MCF 10A (cell line): ENCODE measurements around the gene RAC3. TPM values are rescaled to one million over a fixed set of nuclear protein-coding genes. Genes with fewer than 3 reads are reported as not detected.
A peak's percentile ranks its signal among the peaks of the same experiment; 100 is the strongest.

Experiments
- BruUV-seq: library from RNA; stranded (reverse); fragments of 400-500 nt; replicated peaks from 2 replicates; lab custom pipeline; 2021; lab: Mats Ljungman, UMichigan
- CTCF ChIA-PET: fragments of 300-600 bp; sonication (Branson Sonifier 250); formaldehyde crosslinking; extraction: SDS; loops from one replicate; lab custom pipeline; 2021; ENCODE audit warnings: antibody characterized with exemption, inconsistent platforms; lab: Yijun Ruan, JAX
- POLR2A ChIA-PET: fragments of 300-600, 350-650 bp; sonication (Branson Sonifier 250); formaldehyde crosslinking; extraction: SDS; loops from one replicate; lab custom pipeline; 2020; ENCODE audit warnings: antibody characterized with exemption, inconsistent platforms; lab: Yijun Ruan, JAX
- DNase-seq: peaks from one replicate; pipeline ENCODE4 v3.0.0-alpha.2; 2018; ENCODE audit not compliant: unreplicated experiment
- H3K27ac Mint-ChIP-seq: one replicate; pipeline ENCODE4 v1.8.0; 2022; ENCODE audit warnings: mild to moderate bottlenecking, low read depth, mixed read lengths; ENCODE audit not compliant: unreplicated experiment
- H3K27me3 Mint-ChIP-seq: one replicate; pipeline ENCODE4 v1.8.0; 2022; ENCODE audit warnings: mixed read lengths; ENCODE audit not compliant: insufficient read depth, unreplicated experiment
- H3K36me3 Mint-ChIP-seq: one replicate; pipeline ENCODE4 v1.8.0; 2022; ENCODE audit warnings: mild to moderate bottlenecking, moderate library complexity, mixed read lengths; ENCODE audit not compliant: insufficient read depth, unreplicated experiment
- H3K4me1 Mint-ChIP-seq: one replicate; pipeline ENCODE4 v1.8.0; 2022; ENCODE audit warnings: mixed read lengths; ENCODE audit not compliant: insufficient read depth, unreplicated experiment
- H3K4me3 Mint-ChIP-seq: one replicate; pipeline ENCODE4 v1.8.0; 2022; ENCODE audit warnings: mild to moderate bottlenecking, moderate library complexity, mixed read lengths; ENCODE audit not compliant: unreplicated experiment
- H3K9me3 Mint-ChIP-seq: one replicate; pipeline ENCODE4 v1.8.0; 2022; ENCODE audit warnings: mixed read lengths; ENCODE audit not compliant: unreplicated experiment
- CTCF ChIP-seq: fragments of 200-600 bp; IDR thresholded peaks from one replicate; pipeline ENCODE4 v1.8.0; 2022; ENCODE audit warnings: antibody characterized with exemption, mild to moderate bottlenecking; ENCODE audit not compliant: unreplicated experiment
- intact Hi-C: fragments of 100-400 bp; cut with micrococcal nuclease; formaldehyde crosslinking; loops from 2 replicates; pipeline ENCODE4 v1.14.1; 2022
- total RNA-seq: library from RNA; stranded (reverse); gene quantifications from 2 replicates; pipeline ENCODE4 v1.2.3, GENCODE V29; 2022

The RAC3 gene
- total RNA-seq, 1 experiment from 2014 or later: 9.7 TPM

- Mint-ChIP-seq H3K36me3 (peaks cover 20% of the 10 kb centered on the region), H3K27ac (no peak overlapping the region), H3K4me1 (no peaks in the 10 kb centered on the region), H3K27me3 (no peaks in the 10 kb centered on the region), H3K4me3 (no peak overlapping the region), H3K9me3 (no peaks in the 10 kb centered on the region)
- intact Hi-C loops: no loop called here
- no peak for DNase-seq
- CTCF ChIA-PET: interaction anchor here (2.0 kb wide), 1 partner anchor 13 kb away, joined by 7 read pairs; no protein-coding TSS in a partner anchor
- TF ChIP-seq CTCF: no peak
- BruUV-seq: no TSS peak
- POLR2A ChIA-PET: interaction anchor here (1.0 to 3.0 kb wide), 4 partner anchors 8 to 56 kb away, joined by 3 to 11 read pairs (median 8); partner anchors contain the start of genes DCXR and DUS1L
Measured at GRCh38 chr17:82049521-82049971, 18.1 kb downstream of the RAC3 start.

- Mint-ChIP-seq H3K9me3 (no peaks in the 10 kb centered on the region), H3K36me3 (peaks cover 25% of the 10 kb centered on the region), H3K27me3 (no peaks in the 10 kb centered on the region), H3K4me1 (no peaks in the 10 kb centered on the region), H3K27ac (no peak overlapping the region), H3K4me3 (peak overlapping the region; percentile 73)
- BruUV-seq: TSS peak; percentile 27
- no peak for TF ChIP-seq CTCF
- POLR2A ChIA-PET: interaction anchor here (0.6 to 3.0 kb wide), 6 partner anchors 9 to 56 kb away, joined by 3 to 11 read pairs (median 6); partner anchors contain the start of genes CENPX, DCXR, DUS1L and LRRC45
- CTCF ChIA-PET: interaction anchor here (0.6 to 2.0 kb wide), 4 partner anchors 10 to 127 kb away, joined by 3 to 7 read pairs (median 3); no protein-coding TSS in a partner anchor
- DNase-seq: no peak
- intact Hi-C loops: no loop called here
Measured at GRCh38 chr17:82050152-82050760, 18.8 kb downstream of the RAC3 start.

GRCh38 chr17:82050761-82051641, 19.5 kb downstream of the RAC3 start:
- POLR2A ChIA-PET: interaction anchor here (0.6 to 3.0 kb wide), 7 partner anchors 10 to 28 kb away, joined by 3 to 11 read pairs (median 3); partner anchors contain the start of genes CENPX, DCXR, DUS1L and LRRC45
- DNase-seq: no peak
- CTCF ChIA-PET: interaction anchor here (0.5 to 2.0 kb wide), 4 partner anchors 9 to 274 kb away, joined by 3 to 7 read pairs (median 4); no protein-coding TSS in a partner anchor
- H3K9me3 Mint-ChIP-seq: no peaks in the 10 kb centered on the region
- H3K27ac Mint-ChIP-seq: no peak overlapping the region
- no peak for TF ChIP-seq CTCF
- H3K36me3 Mint-ChIP-seq: peaks cover 30% of the 10 kb centered on the region
- H3K27me3 Mint-ChIP-seq: no peaks in the 10 kb centered on the region
- no TSS peak for BruUV-seq
- intact Hi-C loops: no loop called here
- H3K4me3 Mint-ChIP-seq: peak overlapping the region; percentile 73
- no peaks in the 10 kb centered on the region for H3K4me1 Mint-ChIP-seq
